Ishikawa (cell line): Measurements from ENCODE around the gene CTNND2.

Experiments used
- EP300 ChIP-seq: IDR thresholded peaks from 2 replicates; pipeline ENCODE4 v1.6.1; 2012; ENCODE audit warnings: borderline replicate concordance
- RAD21 ChIP-seq: IDR thresholded peaks from 2 replicates; pipeline ENCODE4 v1.6.1; 2012; ENCODE audit warnings: low read depth
- TAF1 ChIP-seq: IDR thresholded peaks from 2 replicates; pipeline ENCODE4 v1.6.1; 2012; ENCODE audit warnings: low read depth, mild to moderate bottlenecking
- YY1 ChIP-seq: IDR thresholded peaks from 2 replicates; pipeline ENCODE4 v1.6.1; 2012; ENCODE audit warnings: low read depth
- TF ChIP-seq, protein P1 (sequence below): IDR thresholded peaks from 2 replicates; pipeline ENCODE4 v1.6.1; 2012; ENCODE audit warnings: low read depth, mild to moderate bottlenecking

DNA sequence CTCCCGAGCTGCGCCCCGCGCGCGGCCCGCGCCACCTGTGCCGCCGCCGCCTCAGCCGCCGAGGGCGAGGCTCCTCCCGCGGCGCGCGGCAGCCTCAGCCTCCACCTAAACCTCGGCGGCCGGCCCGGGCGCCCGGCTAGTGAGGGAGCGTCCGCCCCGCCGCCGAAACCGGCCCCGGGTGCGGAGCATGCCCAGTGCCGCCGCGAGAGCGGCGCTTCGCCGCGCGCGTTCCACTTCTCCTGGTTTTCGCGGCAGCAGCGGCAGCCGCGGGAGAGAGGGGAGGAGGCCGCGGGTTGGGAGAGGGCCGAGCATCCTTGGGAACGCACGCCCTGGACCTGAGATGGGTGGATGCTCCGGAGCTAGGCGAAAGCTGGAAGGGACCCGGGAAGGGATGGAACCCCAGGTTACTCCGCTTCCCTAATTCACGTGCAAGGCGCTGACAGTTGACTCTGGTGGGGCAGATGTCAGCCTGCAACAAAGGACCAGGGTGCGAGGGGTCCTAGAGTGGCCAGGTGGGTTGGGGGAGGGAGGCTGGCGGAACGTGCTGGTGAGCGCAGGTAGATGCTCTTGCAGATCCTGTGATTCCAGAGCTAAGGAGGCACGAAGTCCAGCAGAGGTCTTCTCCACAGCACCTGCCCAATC lies at the start of gene CTNND2:
- TF ChIP-seq EP300 (no peak), TAF1 (no peak), YY1 (no peak), RAD21 (no peak)
- TF ChIP-seq, protein P1, sequence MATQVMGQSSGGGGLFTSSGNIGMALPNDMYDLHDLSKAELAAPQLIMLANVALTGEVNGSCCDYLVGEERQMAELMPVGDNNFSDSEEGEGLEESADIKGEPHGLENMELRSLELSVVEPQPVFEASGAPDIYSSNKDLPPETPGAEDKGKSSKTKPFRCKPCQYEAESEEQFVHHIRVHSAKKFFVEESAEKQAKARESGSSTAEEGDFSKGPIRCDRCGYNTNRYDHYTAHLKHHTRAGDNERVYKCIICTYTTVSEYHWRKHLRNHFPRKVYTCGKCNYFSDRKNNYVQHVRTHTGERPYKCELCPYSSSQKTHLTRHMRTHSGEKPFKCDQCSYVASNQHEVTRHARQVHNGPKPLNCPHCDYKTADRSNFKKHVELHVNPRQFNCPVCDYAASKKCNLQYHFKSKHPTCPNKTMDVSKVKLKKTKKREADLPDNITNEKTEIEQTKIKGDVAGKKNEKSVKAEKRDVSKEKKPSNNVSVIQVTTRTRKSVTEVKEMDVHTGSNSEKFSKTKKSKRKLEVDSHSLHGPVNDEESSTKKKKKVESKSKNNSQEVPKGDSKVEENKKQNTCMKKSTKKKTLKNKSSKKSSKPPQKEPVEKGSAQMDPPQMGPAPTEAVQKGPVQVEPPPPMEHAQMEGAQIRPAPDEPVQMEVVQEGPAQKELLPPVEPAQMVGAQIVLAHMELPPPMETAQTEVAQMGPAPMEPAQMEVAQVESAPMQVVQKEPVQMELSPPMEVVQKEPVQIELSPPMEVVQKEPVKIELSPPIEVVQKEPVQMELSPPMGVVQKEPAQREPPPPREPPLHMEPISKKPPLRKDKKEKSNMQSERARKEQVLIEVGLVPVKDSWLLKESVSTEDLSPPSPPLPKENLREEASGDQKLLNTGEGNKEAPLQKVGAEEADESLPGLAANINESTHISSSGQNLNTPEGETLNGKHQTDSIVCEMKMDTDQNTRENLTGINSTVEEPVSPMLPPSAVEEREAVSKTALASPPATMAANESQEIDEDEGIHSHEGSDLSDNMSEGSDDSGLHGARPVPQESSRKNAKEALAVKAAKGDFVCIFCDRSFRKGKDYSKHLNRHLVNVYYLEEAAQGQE = no peak
